Middle frontal gyrus (tissue), 1 donor: ENCODE results near the gene OR2F2.

Experiments
- DNase-seq: peaks from one replicate; pipeline ENCODE4 v3.0.0-alpha.2; 2015; ENCODE audit warnings: low spot score; ENCODE audit errors: extremely low spot score

The OR2F2 gene

GRCh38 chr7:143979359-143979758, 44.3 kb downstream of the OR2F2 start:
- no peak for DNase-seq

- DNase-seq = no peak
Measured at GRCh38 chr7:143979998-143980397, 45.0 kb downstream of the OR2F2 start.

- no peak for DNase-seq
Measured at GRCh38 chr7:143980746-143981510, 45.9 kb downstream of the OR2F2 start.

GRCh38 chr7:143983960-143984359, 48.9 kb downstream of the OR2F2 start:
- DNase-seq = no peak
